ENCODE results near the gene ANXA1.

DNA sequence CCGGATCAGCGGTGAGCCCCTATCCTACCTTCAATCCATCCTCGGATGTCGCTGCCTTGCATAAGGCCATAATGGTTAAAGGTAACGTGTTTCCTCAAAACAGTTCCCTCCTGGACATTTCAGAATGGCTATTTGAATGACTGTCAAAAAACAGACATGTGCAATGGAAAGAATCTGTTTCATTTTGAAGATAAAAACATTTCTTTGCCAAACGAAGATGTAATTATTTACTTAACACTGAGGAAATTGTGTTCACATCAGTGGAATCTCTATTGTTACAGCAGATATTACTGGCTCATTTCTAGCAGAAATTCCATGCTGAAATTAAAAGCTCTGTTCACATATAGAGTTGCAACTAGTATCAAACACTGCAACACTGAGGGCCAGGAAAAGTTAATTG is 7.1 kb downstream of the ANXA1 start:
- no peak for TF ChIP-seq CTCF (IDR thresholded peaks at IDR 0.05)
- no peak for TF ChIP-seq POLR2A (IDR thresholded peaks at IDR 0.05)
